AG09319 (cell line): ENCODE results near the gene HOXD11.

Experiments used
- DNase-seq: peaks from one replicate; pipeline ENCODE4 v3.0.0-alpha.2; 2010; ENCODE audit warnings: low read depth; ENCODE audit errors: extremely low read depth
- TF ChIP-seq, protein P1 (sequence below): IDR thresholded peaks from 2 replicates; pipeline ENCODE4 v1.5.1; 2011; ENCODE audit warnings: low read depth, mild to moderate bottlenecking, inconsistent platforms, low read length, moderate library complexity

Gene HOXD11

DNA sequence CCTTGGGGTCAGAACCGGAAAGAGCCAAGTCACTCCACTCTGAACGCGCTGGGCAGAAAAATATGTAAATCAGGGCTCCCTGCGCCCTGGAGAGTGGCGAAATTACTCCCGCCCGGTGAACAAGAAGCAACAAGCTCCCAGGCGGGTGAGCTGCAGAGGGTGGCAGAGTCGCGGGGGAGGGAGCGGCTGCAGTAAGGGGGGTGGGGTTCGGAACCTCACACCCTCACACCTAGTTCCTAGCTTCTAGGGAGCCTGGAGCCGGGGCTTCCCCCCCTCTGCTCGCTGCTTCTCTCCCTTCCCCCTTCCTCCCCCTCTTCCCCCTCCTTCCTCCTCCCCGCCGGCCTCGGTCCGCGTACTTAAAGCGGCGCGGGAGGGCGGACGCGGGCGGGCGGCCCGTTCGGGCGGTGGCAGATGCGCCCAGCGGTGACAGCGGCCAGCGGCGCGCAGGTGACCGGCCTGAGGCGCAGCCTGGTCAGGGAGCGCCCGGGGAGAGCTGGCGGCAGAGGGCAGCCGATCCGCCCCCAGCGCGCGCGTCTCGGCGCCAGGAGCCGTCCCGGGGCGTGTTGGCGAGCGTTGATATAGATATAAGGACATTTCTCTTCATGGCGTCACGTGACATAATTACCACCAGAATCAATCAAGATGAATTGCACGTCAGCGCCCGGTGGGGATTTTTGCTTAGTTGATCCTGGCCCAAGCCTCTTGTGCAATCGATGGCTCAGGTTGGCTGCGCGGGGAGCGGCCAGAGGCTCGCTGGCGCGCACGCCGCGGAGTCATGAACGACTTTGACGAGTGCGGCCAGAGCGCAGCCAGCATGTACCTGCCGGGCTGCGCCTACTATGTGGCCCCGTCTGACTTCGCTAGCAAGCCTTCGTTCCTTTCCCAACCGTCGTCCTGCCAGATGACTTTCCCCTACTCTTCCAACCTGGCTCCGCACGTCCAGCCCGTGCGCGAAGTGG lies at the start of gene HOXD11:
HOXD11 (plus strand) TSS at position 700 of the 959 bp plus-strand sequence; CDS start at position 776, 76 bp downstream.
- TF ChIP-seq, protein P1, sequence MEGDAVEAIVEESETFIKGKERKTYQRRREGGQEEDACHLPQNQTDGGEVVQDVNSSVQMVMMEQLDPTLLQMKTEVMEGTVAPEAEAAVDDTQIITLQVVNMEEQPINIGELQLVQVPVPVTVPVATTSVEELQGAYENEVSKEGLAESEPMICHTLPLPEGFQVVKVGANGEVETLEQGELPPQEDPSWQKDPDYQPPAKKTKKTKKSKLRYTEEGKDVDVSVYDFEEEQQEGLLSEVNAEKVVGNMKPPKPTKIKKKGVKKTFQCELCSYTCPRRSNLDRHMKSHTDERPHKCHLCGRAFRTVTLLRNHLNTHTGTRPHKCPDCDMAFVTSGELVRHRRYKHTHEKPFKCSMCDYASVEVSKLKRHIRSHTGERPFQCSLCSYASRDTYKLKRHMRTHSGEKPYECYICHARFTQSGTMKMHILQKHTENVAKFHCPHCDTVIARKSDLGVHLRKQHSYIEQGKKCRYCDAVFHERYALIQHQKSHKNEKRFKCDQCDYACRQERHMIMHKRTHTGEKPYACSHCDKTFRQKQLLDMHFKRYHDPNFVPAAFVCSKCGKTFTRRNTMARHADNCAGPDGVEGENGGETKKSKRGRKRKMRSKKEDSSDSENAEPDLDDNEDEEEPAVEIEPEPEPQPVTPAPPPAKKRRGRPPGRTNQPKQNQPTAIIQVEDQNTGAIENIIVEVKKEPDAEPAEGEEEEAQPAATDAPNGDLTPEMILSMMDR: no peak
- DNase-seq: no peak

DNA sequence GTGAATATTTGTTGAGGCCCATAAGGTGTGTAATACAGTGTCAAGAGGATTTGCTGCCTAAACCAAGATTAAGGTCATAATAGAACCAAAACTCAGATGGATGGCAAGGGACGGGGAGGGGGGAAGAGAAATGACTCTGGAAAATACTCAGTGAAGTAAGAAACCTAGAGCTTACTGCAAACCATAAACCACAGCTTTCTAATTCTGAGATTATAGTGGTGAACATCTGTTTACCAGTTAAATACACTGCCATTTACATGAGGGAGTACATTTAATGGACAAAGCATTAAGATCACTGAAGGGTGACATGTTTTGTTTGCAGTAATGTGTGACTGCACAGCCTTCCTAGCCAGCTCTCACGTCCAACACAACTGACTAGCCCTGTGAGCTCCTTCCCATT lies 43.1 kb upstream of the HOXD11 start:
- TF ChIP-seq, protein P1: no peak
- no peak for DNase-seq

DNA sequence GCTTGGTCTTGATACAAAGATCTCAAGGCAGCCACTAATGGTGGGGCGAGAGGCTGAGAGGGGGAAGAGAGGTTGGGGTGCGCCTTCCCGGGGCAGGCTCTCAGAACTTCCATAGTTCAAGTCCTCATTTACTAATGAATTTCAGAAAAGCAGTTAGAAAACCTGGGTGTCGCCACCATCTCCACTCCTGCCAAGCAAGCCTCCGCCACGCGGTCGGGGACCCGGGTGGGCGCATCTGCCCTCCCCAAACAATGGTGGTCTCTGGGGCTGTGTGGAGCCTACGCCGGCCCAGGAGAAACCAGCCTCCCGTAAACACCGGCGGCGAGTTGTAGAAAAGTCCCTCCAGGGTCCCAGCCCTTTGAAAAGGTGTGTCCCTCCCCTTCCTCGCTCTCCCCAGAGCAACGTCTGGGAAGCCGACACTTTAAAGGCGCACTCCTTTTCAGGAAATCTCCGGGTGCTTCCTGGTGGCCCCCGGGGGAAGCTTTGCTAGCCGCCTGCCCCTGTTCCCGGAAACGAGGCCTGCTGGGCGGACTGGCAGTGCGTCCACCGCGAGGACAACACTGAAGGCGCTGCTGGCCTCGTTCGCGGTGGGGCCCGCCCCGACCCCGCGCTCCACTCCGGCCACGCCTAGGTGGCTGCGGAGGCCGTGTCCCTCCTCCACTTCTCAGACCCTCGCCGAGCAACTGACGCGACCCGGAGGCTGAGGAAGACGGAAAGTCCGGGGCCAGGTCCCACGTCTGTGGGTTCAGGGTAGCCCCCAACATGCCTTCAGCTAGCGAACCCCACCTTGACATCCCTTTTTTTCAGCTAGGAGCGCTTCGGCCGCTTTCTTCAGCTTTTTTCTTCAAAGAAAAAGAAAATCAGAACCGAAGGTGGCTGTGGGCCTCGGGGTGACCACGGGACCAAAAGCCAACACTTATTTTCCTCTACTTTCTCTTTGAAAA lies 40.2 kb upstream of the HOXD11 start:
- no peak for DNase-seq
- TF ChIP-seq, protein P1: no peak

DNA sequence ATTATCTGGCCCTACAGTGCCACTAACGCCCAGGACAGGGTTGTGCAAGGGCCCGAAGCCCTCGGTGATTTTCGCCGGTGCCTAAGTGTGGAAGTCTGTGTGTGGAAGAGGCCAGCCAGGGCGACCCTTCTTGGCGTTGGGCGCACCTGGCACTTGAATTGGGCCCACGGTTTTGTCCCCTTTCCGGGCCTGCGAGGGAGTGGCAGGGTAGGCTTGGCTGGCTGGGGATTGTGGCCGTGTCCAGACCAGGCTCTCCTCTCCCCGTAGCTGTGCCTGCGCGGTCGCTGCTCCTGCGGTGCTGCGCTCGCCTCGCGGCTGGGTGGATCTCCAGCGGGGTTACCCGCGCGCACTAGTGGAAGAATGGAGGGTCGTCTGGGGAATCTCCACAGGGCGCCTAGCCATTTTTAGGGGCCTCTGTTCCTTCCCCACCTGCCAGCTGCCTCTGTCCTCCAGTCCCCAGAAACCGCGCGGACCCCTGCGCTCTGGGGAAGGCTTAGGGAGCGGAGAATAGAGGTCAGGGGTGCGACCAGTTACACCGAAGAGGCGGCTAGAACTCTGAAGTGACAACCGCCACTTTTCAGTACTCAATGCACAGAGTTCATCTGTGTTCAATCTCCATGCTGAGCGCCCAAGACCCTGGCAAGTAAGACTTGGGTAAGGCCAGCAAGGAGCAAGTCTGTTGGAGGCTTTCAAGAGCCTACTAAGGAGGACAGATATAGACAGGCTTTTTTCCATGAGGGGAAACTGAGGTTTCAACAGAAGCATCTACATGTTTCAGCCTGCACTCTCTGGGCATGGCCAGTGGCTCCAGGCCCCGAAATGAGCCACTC lies 39.3 kb upstream of the HOXD11 start:
- no peak for DNase-seq
- TF ChIP-seq, protein P1: no peak

DNA sequence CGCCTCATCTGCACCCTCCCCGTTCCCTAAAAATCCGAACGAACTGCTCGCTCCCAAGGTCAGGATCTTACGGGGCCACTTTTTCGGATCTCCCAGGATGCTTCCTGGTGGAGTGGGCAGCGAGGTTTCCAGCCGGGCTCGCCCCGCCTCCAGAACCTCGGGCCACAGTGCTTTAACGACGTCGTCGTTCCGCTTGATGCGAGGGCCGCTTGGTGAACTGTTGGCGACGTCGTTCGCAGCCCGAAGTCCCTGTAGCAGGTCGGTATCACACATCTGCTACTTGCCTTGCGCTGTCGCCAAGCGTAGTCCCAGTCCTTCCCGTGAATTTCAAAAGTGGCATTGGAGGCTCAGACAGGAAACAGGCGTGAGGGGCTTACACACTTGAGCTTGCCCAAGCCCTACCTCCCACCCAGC lies 38.7 kb upstream of the HOXD11 start:
- TF ChIP-seq, protein P1: no peak
- no peak for DNase-seq

DNA sequence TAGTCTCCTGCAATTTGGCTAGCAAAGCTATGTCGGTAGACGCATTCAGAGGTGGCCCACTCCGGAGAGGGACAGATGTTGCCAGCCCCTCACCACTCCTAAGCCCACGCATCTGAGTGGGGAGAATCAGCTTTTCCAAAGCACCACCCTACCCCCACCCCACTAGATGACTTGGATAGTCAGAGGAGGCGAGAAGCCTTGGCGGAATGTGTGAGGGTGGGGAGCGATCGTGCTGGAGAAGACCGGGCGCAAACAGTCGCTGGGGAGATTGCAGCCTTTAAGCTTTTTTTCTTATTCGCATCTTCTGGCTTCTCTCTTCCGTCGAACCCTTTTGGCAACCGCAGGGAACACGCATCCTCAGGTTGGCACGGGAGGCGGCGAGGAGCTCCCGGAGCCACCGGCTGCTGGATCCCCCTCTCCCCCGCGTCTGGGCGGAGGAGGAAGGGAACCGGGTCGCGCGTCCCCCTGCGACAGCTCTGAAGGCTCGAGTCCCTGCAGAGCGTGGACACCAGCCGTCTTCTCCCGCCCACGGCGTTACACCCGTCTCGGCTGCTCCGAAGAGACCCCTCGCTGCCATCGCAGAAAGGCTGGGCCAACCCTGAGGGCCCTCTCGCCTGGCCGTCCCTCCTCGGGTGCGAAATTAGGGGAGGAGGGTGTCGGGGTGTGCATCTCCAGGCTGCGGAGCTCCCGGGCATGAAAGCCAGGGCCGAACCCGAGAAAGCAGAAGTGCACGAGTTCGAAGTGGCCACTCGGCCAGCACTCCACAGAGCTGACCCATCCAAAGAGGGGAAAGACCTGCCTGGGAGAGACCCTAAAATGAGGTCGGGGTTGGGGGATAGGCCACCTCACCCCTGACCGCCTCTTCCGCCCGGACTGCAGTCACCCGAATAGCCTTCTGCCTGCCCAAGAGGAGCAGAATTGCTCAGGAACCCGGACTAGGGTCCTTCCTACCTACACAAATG lies 35.5 kb upstream of the HOXD11 start:
- TF ChIP-seq, protein P1: no peak
- DNase-seq: no peak
